NOMO-1 treated with DMSO at 0.1 percent for 48 hours (cell line): Measurements from ENCODE around the gene ZSWIM3.

ENCODE experiments used
- DNase-seq: peaks from one replicate; lab custom pipeline; 2025; ENCODE audit not compliant: unreplicated experiment; lab: John Stamatoyannopoulos, UW

The ZSWIM3 gene

GRCh38 chr20:45927071-45927878, 69.9 kb downstream of the ZSWIM3 start:
- DNase-seq = no peak
